Activated naive CD8-positive, alpha-beta T cell treated with anti-CD3 and anti-CD28 coated beads, Interleukin-2, amount 50 U/mL, for 24 hours (primary cell): Measurements from ENCODE around the gene CLIP2.

ENCODE experiments used
- ATAC-seq: fragments of 150-1000 bp; cut with Tn5 transposase; one replicate; pipeline ENCODE4 v1.10.0; 2021
- DNase-seq: peaks from one replicate; pipeline ENCODE4 v3.0.0; 2021
- H3K27ac Mint-ChIP-seq: one replicate; pipeline ENCODE4 v1.8.0; 2021; ENCODE audit warnings: mild to moderate bottlenecking, mixed read lengths
- H3K27me3 Mint-ChIP-seq: one replicate; pipeline ENCODE4 v1.8.0; 2021; ENCODE audit warnings: mixed read lengths
- H3K36me3 Mint-ChIP-seq: one replicate; pipeline ENCODE4 v1.8.0; 2021; ENCODE audit warnings: low read depth, mixed read lengths
- H3K4me1 Mint-ChIP-seq: one replicate; pipeline ENCODE4 v1.8.0; 2021; ENCODE audit warnings: mixed read lengths
- H3K4me3 Mint-ChIP-seq: one replicate; pipeline ENCODE4 v1.8.0; 2021; ENCODE audit warnings: mild to moderate bottlenecking, moderate library complexity, mixed read lengths
- H3K9me3 Mint-ChIP-seq: one replicate; pipeline ENCODE4 v1.8.0; 2021; ENCODE audit warnings: mixed read lengths

CLIP2 gene

DNA sequence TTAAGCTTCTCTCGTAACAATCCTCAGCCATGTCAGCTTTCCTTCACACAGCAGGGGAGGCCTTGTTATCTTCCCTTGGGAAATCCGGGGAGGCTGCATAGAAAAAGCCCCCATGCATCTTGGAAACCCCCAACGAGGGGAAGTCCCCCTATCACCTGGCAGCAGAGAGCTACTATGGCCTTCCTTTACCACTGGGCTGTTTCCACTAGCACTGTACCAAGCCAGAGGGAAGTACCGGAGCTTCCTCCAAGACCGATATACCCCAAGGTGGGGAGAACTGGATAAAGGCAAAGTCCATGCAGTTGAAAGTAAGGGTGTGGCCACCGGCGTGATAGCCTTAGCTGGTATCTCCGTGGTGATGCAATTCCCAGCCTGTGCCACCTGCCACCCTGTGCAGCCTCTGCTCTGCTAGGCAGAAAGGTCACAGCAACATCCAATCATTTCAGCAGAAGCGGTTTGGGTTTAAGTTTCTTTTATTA is 4.4 kb upstream of the CLIP2 start:
- Mint-ChIP-seq H3K4me1 (peaks cover 31% of the 10 kb centered on the region), H3K27me3 (peaks cover 19% of the 10 kb centered on the region), H3K36me3 (no peaks in the 10 kb centered on the region), H3K4me3 (no peak overlapping the region), H3K27ac (peak overlapping the region; percentile 52), H3K9me3 (no peaks in the 10 kb centered on the region)
- ATAC-seq (peak; percentile 30), DNase-seq (peak; percentile 10)

DNA sequence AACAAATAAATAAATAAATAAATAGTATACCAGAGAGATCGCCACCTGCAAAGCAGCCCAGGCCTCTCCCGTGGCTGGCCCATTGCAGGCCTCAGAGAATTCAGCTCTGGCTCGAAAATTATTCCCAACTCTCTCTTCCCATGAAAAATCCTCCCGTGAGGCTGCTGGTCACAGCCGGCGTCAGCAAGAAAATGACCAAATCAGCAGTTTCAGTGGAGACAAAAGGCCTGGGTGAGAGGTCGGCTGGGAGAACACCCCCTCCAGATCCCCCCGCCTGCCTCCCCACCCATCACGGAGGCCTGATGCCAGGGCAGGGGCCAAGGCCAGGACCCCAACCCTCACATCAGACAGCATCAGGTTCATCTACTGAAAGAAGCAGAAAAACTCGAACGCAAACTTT is 3.1 kb upstream of the CLIP2 start:
- no peak for DNase-seq
- Mint-ChIP-seq H3K27ac (no peak overlapping the region), H3K4me1 (peaks cover 29% of the 10 kb centered on the region), H3K4me3 (no peak overlapping the region), H3K9me3 (no peaks in the 10 kb centered on the region), H3K36me3 (no peaks in the 10 kb centered on the region), H3K27me3 (peaks cover 24% of the 10 kb centered on the region)
- no peak for ATAC-seq

DNA sequence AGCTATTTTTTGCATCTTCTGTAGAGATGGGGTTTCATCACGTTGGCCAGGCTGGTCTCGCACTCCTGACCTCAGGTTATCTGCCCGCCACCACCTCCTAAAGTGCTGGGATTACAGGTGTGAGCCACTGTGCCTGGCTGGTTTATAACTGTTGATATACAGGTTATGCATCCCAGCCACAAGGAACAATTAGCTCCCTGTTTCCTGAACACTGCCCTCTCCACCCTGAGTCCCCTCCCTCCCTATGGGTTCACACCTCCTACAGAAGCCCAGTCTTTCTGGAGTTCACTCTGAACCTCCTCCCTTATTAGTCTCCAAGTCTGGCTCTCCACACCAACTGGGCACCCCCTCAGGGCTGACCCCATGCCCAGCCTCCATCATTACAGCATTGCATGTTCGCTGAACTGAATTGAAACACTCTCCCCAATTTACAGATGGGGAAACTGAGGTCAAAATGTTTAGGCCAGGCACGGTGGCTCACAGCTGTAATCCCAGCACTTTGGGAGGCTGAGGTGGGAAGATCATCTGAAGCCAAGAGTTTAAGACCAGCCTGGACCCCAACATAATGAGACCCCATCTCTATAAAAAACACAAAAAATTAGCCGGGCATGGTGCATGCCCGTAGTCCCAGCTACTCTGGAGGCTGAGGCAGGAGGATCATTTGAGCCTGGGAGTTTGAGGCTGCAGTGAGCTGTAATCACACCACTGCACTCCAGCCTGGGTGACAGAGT is 1.7 kb upstream of the CLIP2 start:
- peak overlapping the region; percentile 75 for H3K4me3 Mint-ChIP-seq
- H3K27me3 Mint-ChIP-seq = peaks cover 30% of the 10 kb centered on the region
- no peak overlapping the region for H3K27ac Mint-ChIP-seq
- no peak for DNase-seq
- no peaks in the 10 kb centered on the region for H3K36me3 Mint-ChIP-seq
- no peak for ATAC-seq
- H3K9me3 Mint-ChIP-seq = no peaks in the 10 kb centered on the region
- peaks cover 29% of the 10 kb centered on the region for H3K4me1 Mint-ChIP-seq

DNA sequence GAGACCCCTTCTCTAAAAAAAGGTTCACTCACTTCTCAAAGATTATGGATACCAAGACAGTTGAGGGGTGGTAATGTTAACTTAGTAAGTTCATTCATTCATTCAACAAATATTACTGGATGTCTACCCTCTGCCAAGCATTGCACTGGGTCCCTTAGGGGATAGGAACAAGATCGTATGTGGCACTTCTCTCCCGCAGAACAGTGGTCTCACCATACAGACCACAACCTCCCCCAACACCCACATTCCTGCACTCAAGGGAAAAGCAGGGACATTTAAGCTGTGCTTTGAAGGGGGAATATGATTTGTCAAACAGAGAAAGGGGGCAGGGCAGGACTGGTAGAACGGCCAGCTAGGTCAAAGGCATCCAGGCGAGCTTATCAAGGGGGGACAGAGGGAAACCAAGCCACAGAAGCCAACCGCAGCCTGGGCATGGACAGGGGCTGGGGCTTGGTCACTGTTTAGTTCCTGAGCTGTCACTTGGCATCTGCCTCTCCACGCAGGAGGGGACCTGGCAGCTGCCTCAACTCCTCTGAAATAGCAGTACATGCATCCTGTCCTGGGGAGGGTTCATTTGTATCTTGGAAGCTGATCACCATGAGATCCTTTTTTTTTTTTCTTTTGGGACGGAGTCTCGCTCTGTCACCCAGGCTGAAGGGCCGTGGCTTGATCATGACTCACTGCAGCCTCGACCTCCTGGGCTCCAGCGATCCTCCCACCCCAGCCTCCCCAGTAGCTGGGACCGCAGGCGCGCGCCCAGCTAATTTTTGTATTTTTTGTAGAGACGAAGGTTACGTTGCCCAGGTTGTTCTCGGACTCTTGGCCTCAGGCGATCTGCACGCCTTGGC is 949 bp upstream of the CLIP2 start:
- ATAC-seq = no peak
- H3K4me1 Mint-ChIP-seq = peaks cover 30% of the 10 kb centered on the region
- H3K27ac Mint-ChIP-seq = peak overlapping the region; percentile 50
- DNase-seq = peak; percentile 9
- H3K9me3 Mint-ChIP-seq = no peaks in the 10 kb centered on the region
- H3K36me3 Mint-ChIP-seq = no peaks in the 10 kb centered on the region
- H3K27me3 Mint-ChIP-seq = peaks cover 28% of the 10 kb centered on the region
- peak overlapping the region; percentile 75 for H3K4me3 Mint-ChIP-seq

DNA sequence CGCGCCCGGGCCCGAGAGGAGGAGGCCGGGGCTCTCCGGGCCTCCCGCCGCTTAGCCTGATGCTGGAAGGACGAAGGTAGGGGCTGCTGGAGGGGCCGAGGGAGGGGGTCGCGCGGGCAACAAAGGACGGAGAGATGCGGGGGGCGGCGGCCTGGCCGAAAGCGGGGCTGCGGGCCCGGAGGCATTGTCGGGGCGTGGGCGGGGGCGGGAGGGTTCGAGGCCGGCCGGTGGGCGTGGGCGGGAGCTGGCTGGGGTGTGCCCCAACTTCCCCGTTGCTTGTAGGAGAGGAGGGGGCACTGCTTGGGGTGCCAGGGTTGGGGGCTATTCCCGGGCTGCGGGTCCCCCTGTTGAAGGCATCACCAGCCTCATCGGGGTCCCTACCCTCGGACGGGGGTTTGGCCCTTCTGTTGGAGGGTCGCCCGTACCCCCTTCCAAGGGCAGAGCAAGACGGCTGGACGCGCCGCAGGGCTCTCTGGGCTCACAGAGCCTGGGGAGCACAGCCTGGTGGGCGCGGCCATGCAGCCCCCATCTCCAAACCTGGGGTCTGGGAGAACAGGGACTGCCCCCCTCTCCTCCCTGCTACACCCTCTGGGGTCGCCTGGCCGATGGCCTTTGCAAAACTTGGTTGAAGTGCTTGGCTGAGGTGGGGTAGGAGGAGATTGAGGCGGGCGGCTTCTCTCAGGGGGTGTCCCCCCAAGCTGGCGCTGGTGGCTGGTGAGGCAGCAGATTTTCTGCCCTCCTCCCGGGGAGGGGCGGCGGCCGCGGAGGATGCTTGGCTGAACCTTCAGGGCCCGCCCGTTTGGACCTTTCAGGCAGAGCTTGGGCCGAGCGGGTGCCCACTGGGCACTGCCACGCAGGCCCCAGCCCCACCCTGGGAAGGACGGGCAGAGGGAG is 699 bp downstream of the CLIP2 start:
- Mint-ChIP-seq H3K4me1 (peaks cover 30% of the 10 kb centered on the region), H3K9me3 (no peaks in the 10 kb centered on the region), H3K27me3 (peaks cover 30% of the 10 kb centered on the region), H3K36me3 (no peaks in the 10 kb centered on the region), H3K4me3 (peak overlapping the region; percentile 11), H3K27ac (no peak overlapping the region)
- ATAC-seq = no peak
- DNase-seq = peak; percentile 32

DNA sequence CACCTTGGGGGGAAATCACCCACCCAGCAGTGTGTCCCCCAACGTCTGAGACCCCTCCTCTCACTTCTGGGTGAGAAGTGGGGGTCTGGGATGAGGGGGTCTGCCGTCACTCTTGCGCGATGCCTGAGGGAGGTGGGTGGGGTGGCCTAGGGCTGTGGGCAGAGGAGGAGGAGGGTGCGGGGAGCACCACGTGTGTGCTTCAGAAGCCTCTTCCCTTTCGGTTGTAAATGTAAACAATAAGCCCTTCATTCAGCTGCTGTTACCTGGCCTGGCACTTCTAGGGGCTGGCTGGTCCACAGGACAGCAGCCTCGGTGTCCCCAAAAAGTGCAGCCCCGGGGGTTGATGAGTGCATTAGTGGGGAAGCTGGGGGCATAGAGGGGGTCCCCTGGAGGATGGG is 1.3 kb downstream of the CLIP2 start:
- Mint-ChIP-seq H3K4me3 (peak overlapping the region; percentile 34), H3K9me3 (no peaks in the 10 kb centered on the region), H3K27me3 (peaks cover 30% of the 10 kb centered on the region), H3K4me1 (peaks cover 28% of the 10 kb centered on the region), H3K27ac (no peak overlapping the region), H3K36me3 (no peaks in the 10 kb centered on the region)
- ATAC-seq = no peak
- no peak for DNase-seq

DNA sequence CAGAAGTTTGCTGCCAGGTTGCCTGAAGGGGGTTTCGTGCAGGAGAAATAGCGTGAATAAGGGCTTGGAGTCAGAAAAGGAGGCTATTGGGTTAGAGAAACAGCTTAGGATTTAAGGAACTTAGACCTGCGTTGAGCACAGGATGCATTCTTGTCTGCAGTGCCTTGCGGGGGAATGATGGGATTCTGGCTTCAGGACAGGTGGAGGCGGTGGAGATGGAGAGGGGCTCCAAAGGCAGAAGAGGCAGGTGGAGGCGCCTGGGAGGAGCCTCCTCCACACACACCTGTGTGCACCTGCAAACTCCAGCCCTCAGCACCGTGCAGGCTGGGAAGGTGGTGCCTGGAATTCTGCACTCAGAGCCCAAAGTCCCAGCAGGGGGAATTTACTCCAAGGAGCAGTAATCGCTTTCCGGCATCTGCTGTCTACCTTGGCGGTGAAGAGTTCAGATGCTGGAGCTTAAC is 1.8 kb downstream of the CLIP2 start:
- peaks cover 30% of the 10 kb centered on the region for H3K27me3 Mint-ChIP-seq
- no peak for ATAC-seq
- peaks cover 28% of the 10 kb centered on the region for H3K4me1 Mint-ChIP-seq
- H3K27ac Mint-ChIP-seq = no peak overlapping the region
- H3K4me3 Mint-ChIP-seq = no peak overlapping the region
- H3K36me3 Mint-ChIP-seq = no peaks in the 10 kb centered on the region
- H3K9me3 Mint-ChIP-seq = no peaks in the 10 kb centered on the region
- DNase-seq = no peak

DNA sequence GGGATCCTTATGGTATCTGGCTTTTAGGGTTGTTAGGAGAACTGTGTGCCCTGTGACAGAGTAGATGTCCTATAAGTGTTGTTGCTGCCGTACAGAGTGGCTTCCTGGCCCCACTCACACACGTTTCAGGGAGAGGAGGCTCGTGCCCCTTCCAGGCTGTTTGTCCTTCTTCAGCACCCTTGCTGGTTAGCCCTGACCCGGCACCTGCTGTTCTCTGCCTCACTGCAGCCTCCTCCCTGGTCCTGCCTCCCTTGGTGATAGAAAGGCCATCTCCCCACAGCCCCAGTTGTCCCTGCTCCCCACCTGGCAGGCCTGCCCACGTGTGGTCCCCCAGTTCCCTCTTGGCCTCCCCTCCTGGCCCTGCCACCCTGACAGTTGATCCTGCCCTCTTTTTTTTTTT is 2.3 kb downstream of the CLIP2 start:
- H3K4me3 Mint-ChIP-seq = no peak overlapping the region
- no peaks in the 10 kb centered on the region for H3K9me3 Mint-ChIP-seq
- H3K27ac Mint-ChIP-seq = no peak overlapping the region
- H3K4me1 Mint-ChIP-seq = peaks cover 28% of the 10 kb centered on the region
- peaks cover 30% of the 10 kb centered on the region for H3K27me3 Mint-ChIP-seq
- no peak for DNase-seq
- no peak for ATAC-seq
- H3K36me3 Mint-ChIP-seq = no peaks in the 10 kb centered on the region

DNA sequence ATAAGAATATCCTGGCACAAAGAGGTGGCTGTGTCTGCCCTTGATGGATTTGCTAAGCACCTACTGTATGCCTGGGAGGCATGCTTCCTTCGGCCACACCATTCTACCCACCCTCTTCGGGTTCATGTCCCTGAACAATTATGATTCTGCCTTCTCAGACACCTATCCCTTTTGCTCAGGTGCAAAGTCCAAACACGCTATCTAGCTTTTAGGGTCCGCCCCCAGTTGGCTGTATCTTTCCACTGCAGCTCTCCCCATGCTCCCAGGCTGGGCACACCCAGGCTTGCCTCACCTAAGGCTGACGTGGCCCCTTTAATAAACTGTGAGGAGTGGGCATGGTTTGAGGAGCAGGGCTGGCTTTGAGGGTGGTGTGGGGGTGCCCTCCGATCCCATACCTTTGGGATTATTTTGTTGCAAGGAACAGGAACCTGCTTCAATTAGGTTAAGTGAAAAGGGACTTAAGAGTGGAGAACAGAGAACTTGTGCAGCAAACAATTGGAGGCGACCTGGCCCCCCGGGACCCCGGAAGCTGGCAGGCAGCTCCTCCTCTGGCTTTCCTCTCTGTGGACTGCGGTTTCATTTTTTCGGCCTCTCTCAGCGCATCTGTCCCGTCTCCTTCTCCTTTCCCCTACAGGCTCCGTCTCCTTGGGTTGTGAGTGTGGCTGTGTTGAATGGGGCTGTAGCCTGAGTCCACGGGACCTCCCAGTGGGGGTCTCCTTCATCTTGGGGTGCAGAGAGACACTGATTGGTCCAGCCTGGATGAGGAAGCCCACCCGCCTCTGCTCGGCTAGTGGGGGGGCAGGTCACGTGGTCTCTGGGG is 3.8 kb downstream of the CLIP2 start:
- Mint-ChIP-seq H3K27ac (no peak overlapping the region), H3K4me1 (peaks cover 21% of the 10 kb centered on the region), H3K27me3 (peaks cover 24% of the 10 kb centered on the region), H3K4me3 (no peak overlapping the region), H3K36me3 (no peaks in the 10 kb centered on the region), H3K9me3 (no peaks in the 10 kb centered on the region)
- ATAC-seq (no peak), DNase-seq (no peak)

DNA sequence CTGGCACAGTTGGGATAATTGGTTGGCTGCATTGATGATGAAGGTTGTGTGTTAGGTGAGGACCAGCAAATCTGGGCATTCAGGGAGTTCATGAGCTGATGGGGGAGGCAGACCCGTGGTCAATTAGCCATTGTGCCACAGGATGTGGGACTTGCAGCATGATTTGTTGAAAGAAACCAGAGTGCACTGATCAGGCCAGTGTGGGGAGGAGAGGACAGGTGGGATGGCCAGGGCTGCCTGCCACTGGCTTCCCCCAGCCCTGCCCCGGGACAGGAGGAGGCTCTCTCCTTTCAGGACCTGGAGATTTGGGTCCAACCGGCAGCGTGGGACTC is 4.3 kb downstream of the CLIP2 start:
- ATAC-seq (no peak), DNase-seq (no peak)
- no peaks in the 10 kb centered on the region for H3K9me3 Mint-ChIP-seq
- H3K36me3 Mint-ChIP-seq = no peaks in the 10 kb centered on the region
- no peak overlapping the region for H3K4me3 Mint-ChIP-seq
- peaks cover 19% of the 10 kb centered on the region for H3K27me3 Mint-ChIP-seq
- H3K27ac Mint-ChIP-seq = no peak overlapping the region
- peaks cover 15% of the 10 kb centered on the region for H3K4me1 Mint-ChIP-seq

DNA sequence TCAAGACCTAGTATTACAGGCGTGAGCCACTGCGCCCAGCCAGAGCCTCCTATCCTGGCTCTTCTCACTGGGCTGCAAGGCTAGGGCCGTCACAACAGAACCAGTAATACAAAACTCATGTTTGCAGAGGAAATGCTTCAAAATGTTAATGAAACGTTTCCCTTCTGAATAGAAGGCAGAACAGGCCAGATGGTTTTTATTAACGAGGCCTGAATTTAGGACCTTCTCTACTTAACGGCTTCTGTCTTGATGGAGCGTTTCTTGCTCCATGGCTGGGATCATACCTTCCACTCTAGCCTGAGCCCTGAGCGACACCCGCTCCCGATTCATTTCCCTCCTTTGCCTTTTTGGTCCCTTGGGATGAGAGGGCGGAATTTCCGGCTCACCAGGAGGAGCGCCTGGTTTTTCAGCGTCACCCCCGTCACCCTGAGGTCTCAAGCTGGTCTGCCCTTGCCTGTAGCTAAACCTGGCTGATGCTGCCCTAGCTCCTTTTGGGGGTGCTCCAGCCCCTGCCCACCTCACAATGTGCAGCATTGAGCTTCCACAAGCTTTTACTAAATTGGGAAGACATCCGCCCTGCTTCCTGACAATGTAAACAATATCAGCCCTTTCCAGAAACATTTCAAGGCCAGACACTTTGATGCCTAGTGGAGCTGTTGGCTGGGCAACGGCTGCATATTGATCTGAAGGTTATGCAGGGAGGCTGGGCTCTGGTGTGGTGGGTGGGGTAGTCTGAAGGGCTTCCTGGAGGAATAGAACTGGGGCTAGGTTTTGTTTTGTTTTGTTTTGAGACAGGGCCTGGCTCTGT is 5.2 kb downstream of the CLIP2 start:
- Mint-ChIP-seq H3K4me1 (peaks cover 10% of the 10 kb centered on the region), H3K27me3 (peaks cover 14% of the 10 kb centered on the region), H3K27ac (no peak overlapping the region), H3K9me3 (no peaks in the 10 kb centered on the region), H3K4me3 (no peak overlapping the region), H3K36me3 (no peaks in the 10 kb centered on the region)
- ATAC-seq (no peak), DNase-seq (no peak)

DNA sequence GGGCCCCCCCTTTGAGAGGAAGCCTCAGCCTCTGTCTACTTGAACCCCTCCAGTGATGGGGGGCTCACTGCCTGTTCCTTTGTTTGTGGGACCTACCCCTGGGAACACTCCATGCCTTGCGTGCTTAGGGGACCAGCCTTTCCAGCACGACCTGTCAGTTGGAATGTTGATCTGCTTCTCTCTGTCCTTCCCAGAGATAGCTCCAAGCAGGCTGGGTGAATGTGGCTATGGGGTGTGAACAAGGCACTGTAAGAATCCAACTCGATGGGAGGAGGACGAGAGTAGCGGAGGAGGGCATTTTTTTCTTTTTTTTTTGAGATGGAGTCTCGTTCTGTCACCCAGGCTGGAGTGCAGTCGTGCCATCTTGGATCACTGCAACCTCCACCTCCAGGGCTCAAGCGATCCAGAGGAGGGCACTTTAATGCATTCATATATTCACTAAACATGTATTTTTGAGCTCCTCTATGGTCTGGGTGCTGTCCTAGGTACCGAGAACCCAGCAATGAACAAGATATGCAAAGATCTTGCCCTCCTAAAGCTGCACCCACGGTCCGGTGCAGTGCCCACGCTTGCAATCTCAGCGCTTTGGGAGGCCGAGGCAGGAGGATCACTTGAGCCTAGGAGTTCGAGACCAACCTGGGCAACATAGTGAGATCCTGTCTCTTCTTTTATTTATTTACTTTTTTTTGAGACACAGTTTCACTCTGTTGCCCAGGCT is 8.5 kb downstream of the CLIP2 start:
- Mint-ChIP-seq H3K27me3 (peaks cover 2% of the 10 kb centered on the region), H3K36me3 (no peaks in the 10 kb centered on the region), H3K9me3 (no peaks in the 10 kb centered on the region), H3K27ac (no peak overlapping the region), H3K4me3 (no peak overlapping the region), H3K4me1 (peaks cover 4% of the 10 kb centered on the region)
- ATAC-seq (no peak), DNase-seq (no peak)

DNA sequence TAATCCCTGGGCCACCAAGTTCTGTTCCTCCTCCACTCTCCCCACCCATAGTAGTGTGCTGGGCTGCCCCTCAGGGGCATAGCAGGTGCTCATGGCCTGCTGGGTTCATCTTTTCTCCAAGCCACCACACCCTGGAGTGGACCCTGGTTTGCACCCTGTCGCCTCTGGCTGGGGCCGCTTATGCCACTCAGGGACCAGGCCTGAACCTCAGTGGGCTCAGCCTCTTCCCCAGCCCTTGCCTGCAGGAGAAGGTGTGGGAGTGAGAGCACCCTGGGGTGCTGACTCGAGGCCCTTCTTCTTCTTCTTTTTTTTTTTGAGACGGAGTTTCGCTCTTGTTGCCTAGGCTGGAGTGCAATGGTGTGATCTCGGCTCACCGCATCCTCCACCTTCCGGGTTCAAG is 10.2 kb downstream of the CLIP2 start:
- DNase-seq = no peak
- no peaks in the 10 kb centered on the region for H3K4me1 Mint-ChIP-seq

More for the DNA sequence above, 10.2 kb downstream of the CLIP2 start:
- H3K4me3 Mint-ChIP-seq = no peak overlapping the region
- no peaks in the 10 kb centered on the region for H3K27me3 Mint-ChIP-seq
- H3K27ac Mint-ChIP-seq = no peak overlapping the region
- H3K36me3 Mint-ChIP-seq = no peaks in the 10 kb centered on the region
- no peaks in the 10 kb centered on the region for H3K9me3 Mint-ChIP-seq
- ATAC-seq = no peak
